Neural cell (in vitro differentiated cells): ENCODE results near the gene IER5L. TPM values are rescaled to one million over a fixed set of nuclear protein-coding genes. Genes with fewer than 3 reads are reported as not detected.
"Not testable (repeated sequence)": the region's sequence is repeated elsewhere in the genome, so short reads cannot be mapped to it uniquely, and the experiment has no call there.

Experiments
- H2AFZ ChIP-seq: fragments of 200-600, 300-800 bp; sonication (generic), shearing (Covaris generic); 2 replicates; pipeline ENCODE4 v1.6.0; 2014; ENCODE audit warnings: low read depth, mild to moderate bottlenecking, antibody characterized with exemption, low read length, moderate library complexity
- H3F3A ChIP-seq: fragments of 200-600 bp; shearing (Covaris generic); 2 replicates; pipeline ENCODE4 v1.6.1; 2016; ENCODE audit warnings: mild to moderate bottlenecking, moderate library complexity, mixed read lengths, antibody characterized with exemption, low read length; ENCODE audit not compliant: insufficient read depth, poor library complexity, severe bottlenecking
- H3K27ac ChIP-seq: fragments of 200-600, 300-800 bp; sonication (generic), shearing (Covaris generic); 2 replicates; pipeline ENCODE4 v1.5.1; 2014; ENCODE audit warnings: mild to moderate bottlenecking, low read length, moderate library complexity
- H3K27me3 ChIP-seq: fragments of 300-800, 200-600 bp; sonication (generic), shearing (Covaris generic); 2 replicates; pipeline ENCODE4 v1.6.0; 2014; ENCODE audit warnings: mild to moderate bottlenecking, low read depth, low read length, moderate library complexity; ENCODE audit not compliant: insufficient read depth
- H3K36me3 ChIP-seq: fragments of 300-800, 200-600 bp; sonication (generic), shearing (Covaris generic); 2 replicates; pipeline ENCODE4 v1.5.1; 2014; ENCODE audit warnings: mild to moderate bottlenecking, antibody characterized with exemption, low read length, moderate library complexity; ENCODE audit not compliant: insufficient read depth
- H3K4me2 ChIP-seq: fragments of 300-800, 200-600 bp; sonication (generic), shearing (Covaris generic); 2 replicates; pipeline ENCODE4 v1.6.0; 2014; ENCODE audit warnings: mild to moderate bottlenecking, low read length
- H3K4me3 ChIP-seq: fragments of 300-800, 200-600 bp; sonication (generic), shearing (Covaris generic); 2 replicates; pipeline ENCODE4 v1.5.1; 2014; ENCODE audit warnings: mild to moderate bottlenecking, low read length, moderate library complexity
- H3K79me2 ChIP-seq: fragments of 200-600 bp; shearing (Covaris generic); replicated peaks from 2 replicates; pipeline ENCODE4 v1.6.0; 2014; ENCODE audit warnings: mild to moderate bottlenecking, low read length, moderate library complexity; ENCODE audit not compliant: insufficient read depth
- H3K9ac ChIP-seq: fragments of 300-800, 200-600 bp; sonication (generic), shearing (Covaris generic); 2 replicates; pipeline ENCODE4 v1.6.1; 2016; ENCODE audit warnings: mild to moderate bottlenecking, low read length, mixed read lengths
- H3K9me2 ChIP-seq: fragments of 200-600 bp; shearing (Covaris generic); 2 replicates; pipeline ENCODE4 v1.6.1; 2016; ENCODE audit warnings: mild to moderate bottlenecking, low read length, mixed read lengths; ENCODE audit not compliant: insufficient read depth
- H3K9me3 ChIP-seq: fragments of 200-600, 300-800 bp; sonication (generic), shearing (Covaris generic); 2 replicates; pipeline ENCODE4 v1.6.1; 2016; ENCODE audit warnings: mild to moderate bottlenecking, mixed run types, low read length, moderate library complexity, mixed read lengths
- H4K20me1 ChIP-seq: fragments of 200-600 bp; shearing (Covaris generic); 2 replicates; pipeline ENCODE4 v1.6.1; 2016; ENCODE audit warnings: mild to moderate bottlenecking, mixed run types; ENCODE audit not compliant: insufficient read depth
- CTCF ChIP-seq: fragments of 450-650 bp; IDR thresholded peaks from 2 replicates; pipeline ENCODE4 v1.5.1; 2014; ENCODE audit warnings: antibody characterized with exemption, mild to moderate bottlenecking, moderate library complexity; ENCODE audit not compliant: poor library complexity, severe bottlenecking
- EP300 ChIP-seq: fragments of 450-650 bp; conservative IDR thresholded peaks from 2 replicates; pipeline ENCODE4 v1.6.1; 2014; ENCODE audit warnings: antibody characterized with exemption, mild to moderate bottlenecking, moderate library complexity; ENCODE audit not compliant: poor library complexity, severe bottlenecking
- EZH2 ChIP-seq: fragments of 200-600, 300-800 bp; shearing (Covaris generic), sonication (generic); IDR thresholded peaks from 2 replicates; pipeline ENCODE4 v1.6.1; 2014; ENCODE audit warnings: antibody characterized with exemption, low read length, borderline replicate concordance, mild to moderate bottlenecking; ENCODE audit not compliant: insufficient read depth, poor library complexity, severe bottlenecking
- MXI1 ChIP-seq: fragments of 450-650 bp; conservative IDR thresholded peaks from 2 replicates; pipeline ENCODE4 v1.6.1; 2014; ENCODE audit warnings: antibody characterized with exemption, mild to moderate bottlenecking; ENCODE audit not compliant: poor library complexity, severe bottlenecking
- POLR2AphosphoS5 ChIP-seq: IDR thresholded peaks from 2 replicates; pipeline ENCODE4 v1.6.1; 2012
- RAD21 ChIP-seq: fragments of 450-650 bp; conservative IDR thresholded peaks from 2 replicates; pipeline ENCODE4 v1.6.1; 2014; ENCODE audit warnings: antibody characterized with exemption, mild to moderate bottlenecking, moderate library complexity
- REST ChIP-seq: IDR thresholded peaks from 2 replicates; pipeline ENCODE4 v1.6.1; 2012; ENCODE audit warnings: borderline replicate concordance
- SMC3 ChIP-seq: fragments of 450-650 bp; conservative IDR thresholded peaks from 2 replicates; pipeline ENCODE4 v1.6.1; 2014; ENCODE audit warnings: antibody characterized with exemption, mild to moderate bottlenecking, moderate library complexity; ENCODE audit not compliant: poor library complexity
- TAF1 ChIP-seq: IDR thresholded peaks from 2 replicates; pipeline ENCODE4 v1.6.1; 2012; ENCODE audit warnings: low read depth
- polyA plus RNA-seq: library from polyadenylated mRNA; depleted of rRNA; stranded (reverse); fragments of >200 nt; gene quantifications from 2 replicates; pipeline ENCODE4 v1.2.3, GENCODE V29; 2014

Gene IER5L
- polyA plus RNA-seq, 1 donor from 2014 or later, result 20.8 TPM

DNA sequence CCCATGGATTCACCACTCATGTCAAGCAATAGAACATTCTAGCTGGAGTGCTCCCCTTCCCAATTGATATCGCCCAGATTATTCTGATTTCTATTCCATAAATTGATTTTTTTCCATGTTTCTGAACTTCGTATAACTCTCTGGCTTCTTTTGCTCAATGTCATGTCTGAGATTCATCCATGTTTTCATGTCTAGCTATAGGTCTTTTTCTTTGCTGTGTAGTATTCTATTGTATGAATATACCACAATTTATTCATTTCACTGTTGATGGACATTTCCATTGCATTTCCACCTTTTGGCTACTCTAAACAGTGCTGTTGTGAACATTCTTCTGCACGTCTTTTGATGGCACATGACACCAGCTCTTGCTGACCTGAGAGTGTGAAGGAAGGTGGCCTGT, 47.3 kb downstream of the IER5L start:
- H3K36me3 ChIP-seq, result peaks cover 5% of the 10 kb centered on the region
- no peaks in the 10 kb centered on the region for H3K9me2 ChIP-seq
- no peak overlapping the region for H3K4me2 ChIP-seq
- no peaks in the 10 kb centered on the region for H3K27me3 ChIP-seq
- H3K79me2 ChIP-seq, result no peaks in the 10 kb centered on the region
- no peak overlapping the region for H2AFZ ChIP-seq
- no peaks in the 10 kb centered on the region for H3F3A ChIP-seq
- no peak overlapping the region for H3K27ac ChIP-seq
- H3K4me3 ChIP-seq, result no peak overlapping the region
- no peak overlapping the region for H3K9ac ChIP-seq
- no peaks in the 10 kb centered on the region for H3K9me3 ChIP-seq
- no peak for TF ChIP-seq POLR2AphosphoS5
- TF ChIP-seq REST, result no peak
- TF ChIP-seq CTCF, result no peak
- no peak for TF ChIP-seq RAD21
- no peak for TF ChIP-seq EP300
- no peak for TF ChIP-seq MXI1
- H4K20me1 ChIP-seq, result no peaks in the 10 kb centered on the region

- not testable (repeated sequence) for H2AFZ ChIP-seq, H3K9me2 ChIP-seq, H3K79me2 ChIP-seq, H3K27ac ChIP-seq, H3K9ac ChIP-seq, H3K27me3 ChIP-seq, H3K9me3 ChIP-seq, H3K4me2 ChIP-seq, H3K4me3 ChIP-seq, H4K20me1 ChIP-seq, H3K36me3 ChIP-seq, H3F3A ChIP-seq
Measured at GRCh38 chr9:129130271-129130670, 47.8 kb downstream of the IER5L start.

GRCh38 chr9:129128689-129129088, 49.4 kb downstream of the IER5L start:
- Histone ChIP-seq H2AFZ (no peak overlapping the region), H4K20me1 (no peaks in the 10 kb centered on the region), H3F3A (no peaks in the 10 kb centered on the region), H3K27ac (no peak overlapping the region), H3K4me3 (no peak overlapping the region), H3K9me2 (no peaks in the 10 kb centered on the region), H3K9me3 (no peaks in the 10 kb centered on the region), H3K9ac (no peak overlapping the region), H3K27me3 (no peaks in the 10 kb centered on the region), H3K79me2 (no peaks in the 10 kb centered on the region), H3K36me3 (peaks cover 5% of the 10 kb centered on the region), H3K4me2 (no peak overlapping the region)
- no peak for TF ChIP-seq TAF1
- no peak for TF ChIP-seq EP300
- no peak for TF ChIP-seq MXI1
- TF ChIP-seq POLR2AphosphoS5, result no peak
- no peak for TF ChIP-seq CTCF
- no peak for TF ChIP-seq REST
- no peak for TF ChIP-seq SMC3
- no peak for TF ChIP-seq RAD21
- TF ChIP-seq EZH2, result no peak
